DOHH2 (cell line): ENCODE measurements around the gene TARBP1.

Experiments
- CTCF ChIP-seq: fragments of 200-600 bp; sonication (generic); IDR thresholded peaks from one replicate; pipeline ENCODE4 v1.5.1; 2014; ENCODE audit warnings: antibody characterized with exemption, mild to moderate bottlenecking, low read depth, low read length; ENCODE audit not compliant: poor library complexity, severe bottlenecking
- EZH2phosphoT487 ChIP-seq: fragments of 200-600 bp; sonication (generic); IDR thresholded peaks from 2 replicates; pipeline ENCODE4 v1.6.1; 2017; ENCODE audit warnings: borderline replicate concordance, mild to moderate bottlenecking, antibody characterized with exemption, low read length, moderate library complexity, mixed read lengths

GRCh38 chr1:234345237-234345636 lies 133.7 kb downstream of the TARBP1 start:
- TF ChIP-seq CTCF (no peak), EZH2phosphoT487 (no peak)
